Liver (tissue), 9 donors: ENCODE data around the gene MAN2B2. TPM values are rescaled to one million over a fixed set of nuclear protein-coding genes. Genes with fewer than 3 reads are reported as not detected.

Experiments used
- DNase-seq: peaks from one replicate; pipeline ENCODE4 v3.0.0-alpha.2; 2017; ENCODE audit warnings: low spot score
- H3K27ac ChIP-seq, 2 donors: one replicate each; pipeline ENCODE4 v1.7.0; 2013; ENCODE audit warnings: inconsistent platforms in 2 of 2, low read length in 2 of 2, control low read depth in 1 of 2, low read depth in 1 of 2, mild to moderate bottlenecking in 1 of 2
- H3K27me3 ChIP-seq, 4 donors: one replicate each; pipeline versions ENCODE4 v1.6.1 to v1.7.0; 2013; ENCODE audit warnings: low read length in 3 of 4, inconsistent platforms in 1 of 4, mild to moderate bottlenecking in 1 of 4, moderate library complexity in 1 of 4; ENCODE audit not compliant: control insufficient read depth in 4 of 4, insufficient read depth in 4 of 4
- H3K36me3 ChIP-seq, 4 donors: one replicate each; pipeline versions ENCODE4 v1.6.1 to v1.7.0; 2013; ENCODE audit warnings: low read length in 3 of 4, mild to moderate bottlenecking in 3 of 4, low read depth in 1 of 4, moderate library complexity in 1 of 4; ENCODE audit not compliant: control insufficient read depth in 4 of 4, insufficient read depth in 3 of 4
- H3K4me1 ChIP-seq, 4 donors: one replicate each; pipeline versions ENCODE4 v1.6.1 to v1.7.0; 2013; ENCODE audit warnings: low read length in 3 of 4, mild to moderate bottlenecking in 3 of 4, moderate library complexity in 1 of 4; ENCODE audit not compliant: control insufficient read depth in 4 of 4, insufficient read depth in 4 of 4
- H3K4me3 ChIP-seq, 3 donors: one replicate each; pipeline versions ENCODE4 v1.6.1 to v1.7.0; 2013; ENCODE audit warnings: low read length in 3 of 3, control low read depth in 1 of 3, low read depth in 1 of 3, mild to moderate bottlenecking in 1 of 3
- H3K9ac ChIP-seq, 2 donors: one replicate each; pipeline ENCODE4 v1.7.0; 2013; ENCODE audit warnings: low read length in 2 of 2, mild to moderate bottlenecking in 2 of 2, moderate library complexity in 2 of 2, control low read depth in 1 of 2, low read depth in 1 of 2
- H3K9me3 ChIP-seq, 4 donors: one replicate each; pipeline versions ENCODE4 v1.6.1 to v1.7.0; 2013; ENCODE audit warnings: low read length in 3 of 4; ENCODE audit not compliant: control insufficient read depth in 4 of 4
- ATF3 ChIP-seq: IDR thresholded peaks from 2 replicates; pipeline ENCODE4 v1.6.1; 2016; ENCODE audit warnings: antibody characterized with exemption
- CTCF ChIP-seq: fragments of 150-350 bp; IDR thresholded peaks from 2 replicates; pipeline ENCODE4 v1.5.1; 2017; ENCODE audit warnings: improper control_type of control experiment, low read depth, low read length; ENCODE audit not compliant: missing input control
- GABPA ChIP-seq, 2 donors: IDR thresholded peaks in 1 of 2; conservative IDR thresholded peaks in 1 of 2; 2 replicates each; pipeline ENCODE4 v1.6.1; 2016; ENCODE audit warnings: antibody characterized with exemption in 2 of 2, mild to moderate bottlenecking in 1 of 2, moderate library complexity in 1 of 2
- HNF4A ChIP-seq, 2 donors: conservative IDR thresholded peaks; 2 replicates each; pipeline ENCODE4 v1.6.1; 2016; ENCODE audit warnings: antibody characterized with exemption in 2 of 2, mild to moderate bottlenecking in 2 of 2
- JUND ChIP-seq, 2 donors: IDR thresholded peaks; 2 replicates each; pipeline ENCODE4 v1.6.1; 2016; ENCODE audit warnings: antibody characterized with exemption in 2 of 2
- REST ChIP-seq: IDR thresholded peaks from 2 replicates; pipeline ENCODE4 v1.6.1; 2016; ENCODE audit warnings: antibody characterized with exemption, mild to moderate bottlenecking
- SP1 ChIP-seq: IDR thresholded peaks from 2 replicates; pipeline ENCODE4 v1.6.1; 2018; ENCODE audit warnings: antibody characterized with exemption, mild to moderate bottlenecking
- TAF1 ChIP-seq: conservative IDR thresholded peaks from 2 replicates; pipeline ENCODE4 v1.6.1; 2016; ENCODE audit warnings: antibody characterized with exemption, mild to moderate bottlenecking
- WGBS: extraction: QIAGEN DNeasy Blood & Tissue Kit; methylation state at CpG from one replicate; pipeline ENCODE4 v1.1.7; 2013; 5-methylcytosine and 5-hydroxymethylcytosine counted together
- polyA plus RNA-seq, 2 donors: library from polyadenylated mRNA; stranded (reverse) in 1 of 2; unstranded in 1 of 2; fragments of 200-250 nt in 1 of 2; fragments of >200 nt in 1 of 2; fragmentation: Nextera tagmentation in 1 of 2; extraction: Ambion mirVana in 1 of 2; gene quantifications; one replicate each; pipeline versions ENCODE4 v1.2.1 to v1.2.3, GENCODE V29; 2013 to 2015
- total RNA-seq, 2 donors: library from RNA; depleted of rRNA; stranded (reverse); fragments of >200 nt; gene quantifications; one replicate each; pipeline ENCODE4 v1.2.3, GENCODE V29; 2014
- donor health status: healthy.
- donor health status: healthy.
- donor health status: healthy.
- donor health status: healthy.
- donor health status: healthy.

The MAN2B2 gene
- total and polyA plus RNA-seq, 4 donors = 14.7 to 29.7 (median 22.5) TPM

GRCh38 chr4:6563935-6564645 lies 10.9 kb upstream of the MAN2B2 start:
- Histone ChIP-seq H3K27me3 (peaks cover 0 to 5% (median 4%) of the 10 kb centered on the region in 4 donors), H3K36me3 (no peaks in the 10 kb centered on the region), H3K4me3 (peak overlapping the region in 1 of 3 donors; percentile 55), H3K27ac (no peak overlapping the region), H3K9ac (no peak overlapping the region), H3K4me1 (peaks cover 4 to 7% (median 5%) of the 10 kb centered on the region in 4 donors), H3K9me3 (no peaks in the 10 kb centered on the region)
- TF ChIP-seq HNF4A (conservative IDR thresholded peaks at IDR 0.05) (no peak), GABPA (IDR thresholded peaks at IDR 0.05 in 1 of 2, conservative IDR thresholded peaks at IDR 0.05 in 1 of 2) (no peak), ATF3 (no peak)
- no peak for DNase-seq
- 13% methylated on average over 66 of the region's 66 CpGs for WGBS

- Histone ChIP-seq H3K27me3 (peaks cover 0 to 5% (median 3%) of the 10 kb centered on the region in 4 donors), H3K27ac (no peak overlapping the region), H3K4me1 (peaks cover 4 to 7% (median 5%) of the 10 kb centered on the region in 4 donors), H3K9ac (no peak overlapping the region), H3K9me3 (no peaks in the 10 kb centered on the region), H3K36me3 (no peaks in the 10 kb centered on the region), H3K4me3 (no peak overlapping the region)
- WGBS = 74% methylated on average over 14 of the region's 14 CpGs
- TF ChIP-seq SP1 (no peak), JUND (IDR thresholded peaks at IDR 0.05) (no peak), ATF3 (no peak), GABPA (IDR thresholded peaks at IDR 0.05 in 1 of 2, conservative IDR thresholded peaks at IDR 0.05 in 1 of 2) (no peak), REST (no peak), CTCF (no peak), TAF1 (no peak)
- DNase-seq = no peak
Measured at GRCh38 chr4:6565691-6566390, 9.1 kb upstream of the MAN2B2 start.
